NCI-H526 treated with DMSO at 0.1 percent for 48 hours (cell line): ENCODE data around the gene PLXNA3.

Source experiments
- DNase-seq: peaks from one replicate; lab custom pipeline; 2025; lab: John Stamatoyannopoulos, UW

PLXNA3 gene

GRCh38 chrX:154458116-154458953 is at the start of gene PLXNA3:
TSS of gene PLXNA3 (plus strand) at chrX:154458281. CDS start at chrX:154460184, 1,903 bp downstream.
- DNase-seq = peak; percentile 24

- no peak for DNase-seq
Measured at GRCh38 chrX:154408659-154409221, 49.3 kb upstream of the PLXNA3 start.

DNA sequence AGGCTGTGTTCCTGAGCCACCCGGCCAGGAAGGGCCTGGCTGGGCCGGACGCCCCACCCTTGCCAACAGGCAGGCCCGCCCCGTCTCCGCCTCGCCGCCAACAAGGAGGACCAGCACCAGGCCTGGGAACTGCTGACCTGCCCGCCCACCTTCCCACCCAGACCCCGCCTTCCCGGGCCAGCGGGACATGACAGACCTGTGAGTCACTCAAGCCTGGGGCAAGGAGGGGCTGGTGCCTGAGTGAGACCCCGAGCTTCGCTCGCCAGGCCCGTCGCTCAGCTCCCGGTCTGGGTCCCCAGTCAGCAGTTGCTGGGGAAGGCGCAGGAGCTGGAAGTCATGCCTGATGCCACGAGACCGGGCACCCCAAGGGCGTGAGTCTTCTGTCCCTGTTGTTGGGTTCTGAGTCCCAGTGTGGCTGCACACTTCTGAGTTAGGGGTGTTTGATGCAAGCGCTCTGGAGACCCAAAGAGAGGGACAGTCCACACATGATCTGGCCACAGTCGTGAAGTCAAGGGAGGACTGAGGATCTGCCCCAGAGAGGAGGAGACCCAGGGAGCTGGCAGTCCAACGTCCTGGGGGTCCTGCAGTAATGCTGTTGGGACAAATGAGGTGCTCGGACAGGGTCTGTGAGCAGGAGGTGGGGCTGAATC is 48.7 kb upstream of the PLXNA3 start, which contains the start of gene DNASE1L1:
Gene DNASE1L1 (minus strand): TSS at position 33 of the 650 bp plus-strand sequence. CDS start 3,686 bp downstream, outside the sequence.
- DNase-seq = no peak

DNA sequence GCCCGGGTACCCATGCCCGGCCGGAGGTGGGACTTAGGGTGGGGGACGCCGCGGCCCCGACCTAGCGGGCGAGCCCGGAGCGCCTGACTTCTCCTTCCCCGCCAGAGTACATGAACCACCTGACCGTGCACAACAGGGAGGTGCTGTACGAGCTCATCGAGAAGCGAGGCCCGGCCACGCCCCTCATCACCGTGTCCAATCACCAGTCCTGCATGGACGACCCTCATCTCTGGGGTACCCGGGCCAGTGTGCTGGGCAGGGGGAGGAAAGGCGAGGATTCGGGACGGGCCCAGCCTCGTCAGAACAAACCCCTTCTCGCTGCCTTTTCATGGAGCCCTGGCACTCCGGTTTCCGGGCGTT is 46.1 kb upstream of the PLXNA3 start:
- peak; percentile 81 for DNase-seq

DNA sequence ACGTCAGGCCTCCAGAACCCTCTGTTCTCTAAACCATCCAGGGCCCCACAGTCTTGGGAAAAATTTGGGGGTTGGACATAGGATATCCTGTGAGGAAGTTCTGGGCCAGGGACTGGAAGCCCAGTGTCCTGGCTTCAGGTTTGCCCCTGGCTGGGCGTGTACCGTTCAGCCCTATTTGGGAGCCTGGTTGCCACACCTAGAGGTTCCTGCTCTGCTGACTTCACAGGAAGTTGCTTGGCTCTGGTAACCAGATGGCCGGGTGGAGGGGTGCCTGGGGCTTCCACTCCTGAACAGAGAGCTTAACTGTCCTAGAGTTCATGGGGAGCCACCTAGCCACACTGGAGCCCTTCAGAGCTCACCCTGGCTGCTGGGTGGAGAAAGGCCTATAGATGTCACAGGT is 45.6 kb upstream of the PLXNA3 start:
- DNase-seq = no peak

- no peak for DNase-seq
Measured at GRCh38 chrX:154413142-154413541, 44.9 kb upstream of the PLXNA3 start.

DNA sequence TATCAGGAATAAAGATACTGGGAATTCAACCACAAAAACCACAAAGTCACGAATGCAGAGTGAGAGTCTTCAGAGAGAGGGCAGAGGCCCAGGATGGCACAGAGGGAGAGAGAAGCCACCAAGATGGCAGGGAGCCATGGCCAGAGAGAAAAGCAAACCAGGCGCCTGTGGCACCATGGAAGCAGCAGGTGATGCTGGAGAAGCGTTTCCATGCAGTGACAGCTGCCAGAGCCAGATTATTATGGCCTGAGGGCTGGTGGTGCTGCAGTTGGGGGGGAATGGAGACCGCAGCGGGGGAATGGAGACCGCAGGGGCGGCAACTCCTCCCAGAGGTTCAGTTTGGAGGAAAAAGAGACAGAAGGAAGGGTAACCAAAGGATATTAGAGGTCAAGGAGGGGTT is 40.9 kb upstream of the PLXNA3 start:
- no peak for DNase-seq

GRCh38 chrX:154419189-154419588 is 38.9 kb upstream of the PLXNA3 start:
- DNase-seq = no peak

DNA sequence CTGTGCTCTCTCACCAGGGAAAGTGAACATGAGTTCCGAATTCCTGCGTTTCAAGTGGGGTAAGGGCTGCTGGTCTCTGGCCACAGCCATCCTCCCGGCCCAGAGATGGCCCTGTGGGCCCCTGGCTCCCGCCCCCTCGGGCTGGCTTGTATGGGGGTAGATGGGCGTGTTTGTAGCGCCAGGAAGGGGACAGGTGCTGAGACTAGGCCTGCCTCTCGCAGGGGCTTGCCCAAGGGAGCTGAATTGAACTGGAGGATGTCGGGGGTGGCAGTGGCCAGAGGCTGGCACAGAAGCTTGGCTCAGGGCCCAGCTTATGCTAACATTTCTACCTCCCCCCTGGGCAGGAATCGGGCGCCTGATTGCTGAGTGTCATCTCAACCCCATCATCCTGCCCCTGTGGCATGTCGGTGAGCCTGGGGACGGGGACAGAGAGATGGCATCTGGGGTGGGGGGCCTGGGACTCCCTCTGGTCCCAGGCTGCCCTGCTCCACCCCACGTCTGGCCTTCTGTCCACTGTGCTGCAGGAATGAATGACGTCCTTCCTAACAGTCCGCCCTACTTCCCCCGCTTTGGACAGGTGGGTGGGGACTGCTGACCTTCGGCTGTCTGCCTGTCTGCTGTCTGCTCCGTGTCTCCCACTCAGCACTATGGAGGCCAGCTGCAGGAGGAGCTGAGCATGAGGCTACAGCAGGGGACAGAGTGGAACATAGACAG is 38.2 kb upstream of the PLXNA3 start:
- DNase-seq = no peak

- DNase-seq = no peak
Measured at GRCh38 chrX:154420402-154420756, 37.7 kb upstream of the PLXNA3 start.

DNA sequence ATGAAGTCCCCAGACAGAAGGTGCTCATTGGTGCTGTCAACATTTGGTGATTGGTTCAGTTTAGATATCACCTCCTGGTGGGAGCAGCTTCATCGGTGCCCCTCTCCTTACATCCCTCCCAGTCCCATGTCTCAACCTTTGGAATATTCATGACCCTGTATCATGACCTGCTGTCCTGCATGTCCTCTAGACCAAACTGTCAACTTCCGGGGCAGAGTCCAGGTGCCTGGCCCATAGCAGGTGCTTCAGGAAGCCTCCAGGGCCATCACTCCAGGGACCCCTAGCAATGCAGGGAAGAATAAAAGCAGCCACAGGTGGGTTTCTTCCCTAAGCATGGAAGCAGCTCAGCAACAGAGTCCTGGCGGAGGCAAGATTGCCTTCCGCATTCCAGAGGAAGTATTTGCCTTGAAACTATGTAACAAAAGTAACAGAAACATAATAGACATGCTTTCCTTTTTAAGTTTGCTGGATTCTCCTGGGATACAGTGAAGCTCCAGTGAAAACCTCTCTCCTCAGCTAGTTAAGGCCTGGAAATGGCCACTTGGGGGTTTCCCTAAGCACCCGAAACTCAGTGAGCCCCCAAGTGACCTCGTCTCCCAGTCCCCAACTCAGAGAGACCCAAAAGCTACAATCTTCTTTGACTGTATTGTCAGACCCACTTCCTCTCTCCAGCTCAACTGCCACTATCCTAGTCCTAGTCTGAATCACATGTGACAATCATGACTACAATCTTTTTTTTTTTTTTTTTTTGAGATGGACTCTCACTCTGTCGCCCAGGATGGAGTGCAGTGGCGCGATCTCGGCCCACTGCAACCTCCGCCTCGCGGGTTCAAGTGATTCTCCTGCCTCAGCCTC is 30.9 kb upstream of the PLXNA3 start:
- DNase-seq = no peak

DNA sequence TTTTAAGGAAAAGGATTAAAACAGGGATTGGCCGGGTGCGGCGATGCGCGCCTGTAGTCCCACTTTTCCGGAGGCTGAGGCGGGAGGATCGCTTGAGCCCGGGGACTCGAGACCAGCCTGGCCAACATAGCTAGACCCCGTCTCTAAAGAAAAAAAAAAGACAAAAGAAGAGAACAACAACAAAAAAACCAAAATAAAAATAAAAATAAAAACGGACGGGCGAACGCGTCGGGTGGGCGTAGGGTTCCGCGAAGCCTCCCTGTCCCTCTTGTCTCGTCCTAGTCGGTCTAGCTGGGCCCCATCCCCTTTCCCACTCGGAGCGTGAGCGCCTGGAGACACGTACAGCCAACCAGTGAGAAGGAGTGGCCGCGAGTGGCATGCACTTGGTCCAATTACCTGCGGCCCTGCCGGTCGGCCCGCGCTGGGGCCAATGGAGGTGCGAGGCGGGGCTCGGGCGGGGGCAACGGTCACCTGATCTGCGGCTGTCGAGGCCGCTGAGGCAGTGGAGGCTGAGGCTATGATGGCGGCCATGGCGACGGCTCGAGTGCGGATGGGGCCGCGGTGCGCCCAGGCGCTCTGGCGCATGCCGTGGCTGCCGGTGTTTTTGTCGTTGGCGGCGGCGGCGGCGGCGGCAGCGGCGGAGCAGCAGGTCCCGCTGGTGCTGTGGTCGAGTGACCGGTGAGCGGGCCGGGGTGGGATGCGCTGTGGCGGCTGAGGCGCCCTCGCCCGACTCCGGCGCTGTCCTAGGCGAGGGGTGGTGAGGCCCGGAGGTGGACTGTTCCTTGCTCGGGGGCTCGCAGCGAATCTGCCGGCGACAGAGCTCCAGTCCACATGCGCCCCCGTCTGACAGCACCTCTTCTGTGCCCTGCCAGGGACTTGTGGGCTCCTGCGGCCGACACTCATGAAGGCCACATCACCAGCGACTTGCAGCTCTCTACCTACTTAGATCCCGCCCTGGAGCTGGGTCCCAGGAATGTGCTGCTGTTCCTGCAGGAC is 29.6 kb upstream of the PLXNA3 start, which contains the start of gene ATP6AP1:
Gene ATP6AP1 (plus strand): TSS at position 502 of the 996 bp plus-strand sequence. CDS start 16 bp downstream, at position 518.
- peak; percentile 97 for DNase-seq

- no peak for DNase-seq
Measured at GRCh38 chrX:154429711-154430110, 28.4 kb upstream of the PLXNA3 start.

DNA sequence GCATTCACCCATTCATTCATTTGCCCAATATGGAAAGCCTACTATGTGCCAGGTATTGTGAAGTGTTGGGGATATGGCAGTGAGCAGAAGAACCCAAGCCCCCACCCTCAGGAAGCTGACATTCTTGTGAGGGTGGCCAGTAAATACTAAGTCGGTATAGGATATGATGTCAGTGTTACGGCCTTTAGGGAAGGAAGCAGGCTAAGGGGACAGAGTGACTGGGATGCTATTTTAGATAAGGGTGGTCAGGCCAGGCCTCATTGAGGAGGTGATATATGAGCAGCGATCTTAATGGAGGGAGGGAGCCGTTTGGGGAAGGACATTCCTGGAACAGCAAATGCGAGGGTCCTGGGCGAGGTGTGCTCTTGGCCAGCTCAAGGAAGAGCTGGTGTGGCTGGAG is 27.6 kb upstream of the PLXNA3 start:
- DNase-seq = no peak

GRCh38 chrX:154430916-154431315 is 27.2 kb upstream of the PLXNA3 start:
- no peak for DNase-seq

DNA sequence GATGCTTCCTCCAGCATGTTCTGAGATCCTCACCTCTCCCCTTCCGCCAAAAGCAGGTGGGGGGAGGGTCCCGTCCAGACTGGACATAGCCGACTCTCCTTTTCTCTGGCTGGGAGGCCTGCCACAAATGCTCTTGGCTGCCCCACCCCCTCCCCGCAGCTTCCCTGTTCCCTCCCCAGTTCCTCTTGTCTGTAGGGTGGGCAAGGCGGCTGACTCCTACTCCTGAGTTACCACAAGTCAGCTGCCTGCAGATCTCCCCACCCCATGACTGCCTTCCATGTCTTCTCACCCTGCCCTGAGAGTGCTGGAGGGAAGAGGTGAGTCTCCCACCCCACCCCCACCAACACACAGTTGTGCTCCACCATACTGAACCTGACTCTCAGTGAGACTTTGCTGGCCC is 26.7 kb upstream of the PLXNA3 start:
- DNase-seq = no peak

GRCh38 chrX:154432210-154432609 is 25.9 kb upstream of the PLXNA3 start:
- no peak for DNase-seq

DNA sequence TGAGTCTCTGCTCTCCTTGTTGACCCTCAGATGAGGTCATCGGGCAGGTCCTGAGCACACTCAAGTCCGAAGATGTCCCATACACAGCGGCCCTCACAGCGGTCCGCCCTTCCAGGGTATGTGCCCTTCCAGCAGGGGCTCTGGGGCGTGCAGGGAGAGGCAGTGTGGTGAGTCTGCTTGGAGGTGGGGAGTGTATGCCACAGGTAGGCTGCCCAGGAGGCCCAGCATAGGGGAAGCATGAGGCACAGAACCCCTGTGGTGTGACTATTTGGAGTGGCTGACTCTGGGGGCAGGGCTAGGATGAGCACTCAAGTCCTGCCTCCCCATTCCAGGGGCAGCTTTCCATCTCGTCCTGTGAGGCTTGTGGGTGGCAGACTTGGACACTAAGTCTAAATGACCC is 24.5 kb upstream of the PLXNA3 start:
- no peak for DNase-seq

DNA sequence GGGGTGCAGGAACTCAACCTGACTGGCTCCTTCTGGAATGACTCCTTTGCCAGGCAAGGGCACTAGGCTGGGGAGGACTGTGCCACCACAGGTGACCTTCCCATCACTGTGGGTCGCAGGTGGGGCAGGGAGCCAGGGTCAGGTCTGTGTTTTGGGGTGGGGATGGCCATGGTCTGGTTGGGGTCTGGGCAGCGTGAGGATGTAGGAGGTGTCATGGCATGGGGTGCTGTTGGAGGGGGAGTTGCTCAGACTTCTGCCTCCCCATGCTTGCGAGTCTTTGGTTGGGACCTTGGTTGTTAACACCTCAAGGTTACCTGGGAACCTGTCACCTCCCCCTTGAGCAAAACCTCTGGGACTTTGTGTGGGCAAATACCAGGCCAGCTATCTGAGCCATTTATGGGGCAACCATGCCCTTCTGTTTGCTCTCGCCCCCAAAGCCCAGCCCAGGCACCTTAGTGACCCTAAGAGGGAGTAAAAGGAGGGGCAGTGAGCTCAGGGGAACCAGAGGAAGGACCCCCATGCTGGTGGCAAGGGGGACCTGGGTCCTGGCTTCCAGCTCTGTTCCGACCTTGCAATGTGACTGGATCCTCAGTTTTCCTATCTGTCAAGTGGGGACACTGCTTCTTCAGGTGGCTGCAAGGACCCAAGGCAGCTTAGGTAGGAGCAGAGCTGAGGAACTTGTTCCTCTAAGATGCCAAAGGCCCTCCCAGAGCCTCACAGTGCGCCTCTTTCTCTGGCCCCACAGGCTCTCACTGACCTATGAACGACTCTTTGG is 23.5 kb upstream of the PLXNA3 start:
- no peak for DNase-seq
